Epithelial cell of proximal tubule (primary cell): Measurements from ENCODE around the gene KRT16. TPM values are rescaled to one million over a fixed set of nuclear protein-coding genes. Genes with fewer than 3 reads are reported as not detected.
"Not testable (repeated sequence)": the region's sequence is repeated elsewhere in the genome, so short reads cannot be mapped to it uniquely, and the experiment has no call there.

Experiments used
- DNase-seq: peaks from one replicate; pipeline ENCODE4 v3.0.0-alpha.2; 2011; ENCODE audit warnings: low read depth
- H3K4me3 ChIP-seq: 2 replicates; pipeline ENCODE4 v1.5.1; 2011; ENCODE audit warnings: low read depth, mild to moderate bottlenecking, low read length
- total RNA-seq: library from RNA; depleted of rRNA; stranded (reverse); fragments of >200 nt; gene quantifications from 2 replicates; pipeline ENCODE4 v1.2.3, GENCODE V29; 2015
- TF ChIP-seq, protein P1 (sequence below): conservative IDR thresholded peaks from 2 replicates; pipeline ENCODE4 v1.5.1; 2012; ENCODE audit warnings: low read depth, mild to moderate bottlenecking, low read length

Gene KRT16
- total RNA-seq, 1 donor from 2014 or later: 4.3 TPM

DNA sequence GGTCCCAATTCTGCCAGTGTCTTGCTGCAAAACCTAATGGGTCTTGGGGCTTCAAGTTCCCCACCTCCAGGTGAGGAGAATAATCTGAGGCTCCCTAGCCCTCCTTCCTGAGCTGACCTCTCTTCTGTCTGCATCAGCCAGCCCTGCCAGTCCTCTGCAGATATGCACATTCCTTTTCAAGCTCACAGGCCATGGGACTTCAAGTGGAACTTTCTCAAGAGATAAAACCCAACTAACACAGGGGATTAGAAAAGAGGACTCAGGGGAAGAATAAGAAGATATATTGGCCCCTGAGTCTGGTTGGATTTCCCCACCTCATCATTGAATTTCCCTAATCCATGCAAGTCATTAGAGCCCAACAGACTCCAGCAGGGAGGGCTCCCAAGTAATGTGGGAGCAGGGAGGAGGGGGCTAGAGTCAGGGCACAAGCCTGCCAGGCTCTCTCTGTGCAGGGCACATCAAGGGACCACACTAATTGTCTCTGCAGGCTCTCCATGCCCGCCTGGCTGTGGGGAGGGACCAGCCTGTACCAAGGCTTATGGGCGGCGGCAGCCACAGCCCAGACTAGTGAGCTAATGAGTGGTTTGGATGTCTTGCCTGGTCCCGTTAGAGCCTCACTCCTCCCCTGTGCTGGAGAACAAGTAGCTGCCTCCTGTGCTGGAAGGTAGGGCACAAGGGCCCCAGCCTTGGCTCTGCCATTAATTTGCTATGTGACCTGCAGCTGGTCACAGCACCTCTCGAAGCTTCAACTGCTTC, 27.1 kb downstream of the KRT16 start:
- no peak overlapping the region for H3K4me3 ChIP-seq

DNA sequence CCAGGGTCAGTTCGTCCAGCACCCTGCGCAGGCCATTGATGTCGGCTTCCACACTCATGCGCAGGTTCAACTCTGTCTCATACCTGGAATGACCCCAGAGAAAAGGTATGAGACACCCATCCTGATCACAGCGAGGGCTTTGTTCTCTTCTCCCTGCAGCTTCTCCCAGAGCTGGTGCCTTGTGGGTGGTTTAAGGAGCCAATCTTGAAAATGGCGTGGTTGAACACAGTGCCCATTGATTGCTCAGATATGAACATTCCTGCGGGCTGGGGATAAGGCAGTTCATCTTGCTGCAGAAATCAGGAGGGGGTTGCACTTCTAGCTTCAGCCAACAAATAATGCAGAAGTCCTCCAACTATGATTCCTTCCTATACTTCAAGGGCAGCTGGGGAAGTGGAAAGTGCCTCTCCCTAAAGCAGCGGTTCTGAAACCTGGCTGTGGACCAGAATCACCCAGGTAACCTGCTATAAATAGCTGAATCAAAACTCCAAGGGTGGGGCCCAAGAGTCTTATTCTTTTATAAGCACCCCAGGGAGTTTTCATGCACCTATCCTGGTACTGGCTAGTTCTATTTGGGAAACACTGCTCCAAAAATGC, 28.1 kb downstream of the KRT16 start:
- DNase-seq, H3K4me3 ChIP-seq: not testable (repeated sequence)

More for the DNA sequence above, 27.1 kb downstream of the KRT16 start:
- TF ChIP-seq, protein P1, sequence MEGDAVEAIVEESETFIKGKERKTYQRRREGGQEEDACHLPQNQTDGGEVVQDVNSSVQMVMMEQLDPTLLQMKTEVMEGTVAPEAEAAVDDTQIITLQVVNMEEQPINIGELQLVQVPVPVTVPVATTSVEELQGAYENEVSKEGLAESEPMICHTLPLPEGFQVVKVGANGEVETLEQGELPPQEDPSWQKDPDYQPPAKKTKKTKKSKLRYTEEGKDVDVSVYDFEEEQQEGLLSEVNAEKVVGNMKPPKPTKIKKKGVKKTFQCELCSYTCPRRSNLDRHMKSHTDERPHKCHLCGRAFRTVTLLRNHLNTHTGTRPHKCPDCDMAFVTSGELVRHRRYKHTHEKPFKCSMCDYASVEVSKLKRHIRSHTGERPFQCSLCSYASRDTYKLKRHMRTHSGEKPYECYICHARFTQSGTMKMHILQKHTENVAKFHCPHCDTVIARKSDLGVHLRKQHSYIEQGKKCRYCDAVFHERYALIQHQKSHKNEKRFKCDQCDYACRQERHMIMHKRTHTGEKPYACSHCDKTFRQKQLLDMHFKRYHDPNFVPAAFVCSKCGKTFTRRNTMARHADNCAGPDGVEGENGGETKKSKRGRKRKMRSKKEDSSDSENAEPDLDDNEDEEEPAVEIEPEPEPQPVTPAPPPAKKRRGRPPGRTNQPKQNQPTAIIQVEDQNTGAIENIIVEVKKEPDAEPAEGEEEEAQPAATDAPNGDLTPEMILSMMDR: no peak
- no peak for DNase-seq

DNA sequence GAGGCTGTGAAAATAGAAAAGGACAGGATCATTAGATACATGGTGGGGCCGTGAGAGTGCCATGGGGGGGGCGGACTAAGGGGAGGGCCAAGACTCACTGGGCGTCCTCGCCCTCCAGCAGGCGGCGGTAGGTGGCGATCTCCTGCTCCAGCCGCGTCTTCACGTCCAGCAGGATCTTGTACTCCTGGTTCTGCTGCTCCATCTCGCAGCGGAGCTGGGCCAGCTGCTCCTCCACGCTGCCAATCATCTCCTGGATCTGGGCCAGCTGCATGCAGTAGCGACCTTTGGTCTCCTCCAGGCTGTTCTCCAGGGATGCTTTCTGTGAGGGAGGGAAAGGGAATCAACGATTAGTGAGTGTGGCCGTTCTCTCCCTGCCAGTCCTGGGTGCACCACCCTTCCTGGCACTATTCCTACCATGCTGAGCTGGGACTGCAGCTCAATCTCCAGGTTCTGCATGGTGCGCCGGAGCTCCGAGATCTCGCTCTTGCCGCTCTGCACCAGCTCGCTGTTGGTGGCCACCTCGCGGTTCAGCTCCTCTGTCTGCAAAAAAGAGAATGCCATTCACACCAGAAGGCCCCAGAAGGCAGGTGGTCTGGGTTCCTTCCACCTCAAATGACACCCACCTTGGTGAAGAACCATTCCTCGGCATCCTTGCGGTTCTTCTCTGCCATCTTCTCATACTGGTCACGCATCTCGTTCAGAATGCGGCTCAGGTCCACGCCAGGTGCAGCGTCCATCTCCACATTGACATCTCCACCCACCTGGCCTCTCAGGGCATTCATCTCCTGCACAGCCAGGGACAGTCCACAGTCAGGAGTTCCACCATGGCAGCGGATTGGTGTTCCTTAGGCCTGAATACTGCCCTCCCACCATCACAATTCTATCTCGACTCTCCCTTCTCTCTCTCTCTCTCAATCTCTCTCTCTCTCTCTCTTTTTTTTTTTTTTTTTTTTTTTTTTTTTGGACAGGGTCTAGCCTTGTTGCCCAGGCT, 29.1 kb downstream of the KRT16 start:
- DNase-seq: no peak
- no peak overlapping the region for H3K4me3 ChIP-seq
- TF ChIP-seq, protein P1: no peak

DNA sequence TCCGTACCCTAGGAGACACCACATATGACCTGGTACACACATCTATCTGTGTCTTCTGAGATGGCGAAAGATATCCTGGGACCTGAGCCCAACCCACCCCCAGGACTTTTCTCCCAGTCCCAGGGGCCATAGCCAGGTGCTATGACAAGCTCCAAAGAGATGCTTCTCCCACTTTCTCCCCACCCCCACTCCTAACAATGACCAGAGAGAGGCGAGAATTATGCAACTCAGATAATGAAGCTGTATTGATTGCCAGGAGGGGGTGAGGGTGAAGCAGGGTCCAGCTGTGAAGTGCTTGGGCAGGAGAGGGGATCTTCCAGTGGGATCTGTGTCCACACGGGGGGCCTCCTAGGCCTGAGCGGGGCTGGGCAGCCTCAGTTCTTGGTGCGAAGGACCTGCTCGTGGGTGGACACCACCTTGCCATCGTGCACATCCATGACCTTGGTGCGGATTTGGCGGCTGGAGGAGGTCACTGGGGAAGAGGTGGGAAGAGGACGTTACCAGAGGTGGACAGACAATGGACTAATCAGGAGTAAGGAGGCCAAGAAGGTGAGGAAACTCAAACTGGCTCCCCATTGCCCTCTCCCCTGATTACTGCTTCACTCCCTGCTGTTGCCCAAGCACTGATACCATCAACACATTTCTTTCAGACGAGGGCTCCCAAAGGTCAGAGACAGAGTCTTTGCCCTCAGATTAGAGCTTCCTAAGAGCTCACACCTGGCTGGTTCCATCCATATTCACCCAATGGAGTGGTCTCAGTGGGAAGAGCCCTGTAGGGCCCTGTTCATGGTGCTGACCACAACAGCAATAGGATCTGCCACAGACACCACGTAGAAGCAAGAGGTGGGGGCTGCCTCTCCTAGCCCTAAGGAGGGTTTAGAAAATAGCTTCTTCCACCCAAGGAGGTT, 30.3 kb downstream of the KRT16 start:
- DNase-seq, H3K4me3 ChIP-seq: not testable (repeated sequence)

DNA sequence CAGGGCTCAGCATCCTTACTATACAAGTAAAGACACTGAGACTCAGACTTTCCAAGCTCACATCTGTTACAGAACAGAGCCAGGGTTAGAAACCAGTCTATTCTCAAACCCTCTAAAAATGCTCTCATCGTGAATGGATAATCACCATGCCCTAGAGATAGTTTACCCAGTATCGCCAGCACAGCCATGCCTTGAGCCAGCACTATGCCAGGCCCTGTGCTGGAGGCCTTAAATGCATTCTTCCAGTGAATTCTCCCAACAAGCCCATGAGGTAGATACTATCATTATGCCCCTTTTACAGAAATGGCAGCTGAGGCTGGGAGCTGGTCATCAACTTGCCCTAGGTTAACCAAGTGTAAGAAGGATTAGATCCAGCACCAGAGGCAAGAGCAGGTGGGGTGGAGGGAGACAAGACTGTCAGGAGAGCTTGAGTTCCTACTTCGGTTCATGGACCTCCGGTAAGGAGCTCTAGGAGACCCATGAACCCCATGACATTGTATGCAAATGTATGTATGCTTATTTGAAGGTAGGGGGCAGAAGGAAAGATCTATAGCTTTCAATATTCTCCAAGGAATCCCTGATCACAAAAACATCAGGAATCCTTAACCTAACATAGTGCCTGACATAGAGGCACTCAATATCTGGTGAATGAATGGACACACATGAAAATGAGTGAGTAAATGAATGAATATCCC, 31.1 kb downstream of the KRT16 start:
- TF ChIP-seq, protein P1: no peak
- no peak for DNase-seq
- H3K4me3 ChIP-seq: no peak overlapping the region

DNA sequence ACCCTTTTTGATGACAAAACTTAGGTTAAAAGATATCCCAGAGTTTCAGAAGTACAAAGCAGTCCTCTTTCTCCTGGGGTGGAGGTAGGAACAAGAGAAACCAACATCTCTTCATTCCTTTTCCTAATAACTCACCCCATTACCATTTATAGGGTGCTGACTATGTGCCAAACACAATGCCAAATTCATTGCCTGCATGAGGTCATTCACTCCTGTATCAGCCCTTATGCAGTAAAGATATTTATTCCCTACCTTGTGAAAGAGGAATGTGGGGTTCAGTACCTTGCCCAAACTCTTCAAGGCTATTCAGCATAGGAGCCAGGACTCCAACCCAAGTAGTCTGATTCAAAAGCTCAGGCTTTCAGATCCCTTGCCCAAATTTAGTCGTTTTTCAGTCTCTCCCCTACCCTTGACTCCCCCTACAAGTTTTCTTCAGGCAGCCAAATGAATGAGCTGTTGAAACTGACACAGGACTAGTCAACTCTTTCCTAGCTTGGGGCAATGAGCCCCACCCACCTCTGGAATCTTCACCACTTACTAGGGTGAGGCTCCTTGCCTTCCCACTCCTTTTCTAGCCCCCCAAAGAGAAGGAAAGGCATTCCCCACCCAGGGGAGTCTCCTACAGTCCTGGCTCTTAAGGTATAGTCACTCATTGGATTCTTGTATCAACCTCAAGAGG, 31.7 kb downstream of the KRT16 start:
- TF ChIP-seq, protein P1: no peak
- H3K4me3 ChIP-seq: no peak overlapping the region
- DNase-seq: no peak

DNA sequence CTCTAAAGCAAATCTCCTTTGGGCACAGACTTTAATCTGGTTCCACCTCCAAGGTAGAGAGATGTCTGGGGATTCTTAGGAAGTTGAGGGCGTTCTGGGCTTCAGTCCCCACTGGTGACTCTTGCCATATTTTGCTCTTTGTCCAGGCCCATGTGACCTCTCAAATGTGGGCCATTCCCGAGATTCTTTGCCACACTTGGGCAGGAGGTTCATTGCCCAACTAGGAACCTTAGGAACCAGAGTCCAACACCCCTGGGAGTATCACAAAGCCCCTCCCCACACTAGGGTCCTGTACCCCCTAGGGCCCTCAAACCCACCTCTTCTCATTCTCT, 32.4 kb downstream of the KRT16 start:
- no peak overlapping the region for H3K4me3 ChIP-seq
- DNase-seq: no peak
- TF ChIP-seq, protein P1: no peak
